HG03575 (cell line): ENCODE results near the gene FSTL1.

ENCODE experiments used
- ATAC-seq: cut with Tn5 transposase; IDR thresholded peaks from one replicate; pipeline ENCODE4 v1.9.1; 2021; ENCODE audit not compliant: unreplicated experiment, insufficient number of reproducible peaks, low FRiP score; ENCODE audit errors: extremely low read depth

FSTL1 gene

DNA sequence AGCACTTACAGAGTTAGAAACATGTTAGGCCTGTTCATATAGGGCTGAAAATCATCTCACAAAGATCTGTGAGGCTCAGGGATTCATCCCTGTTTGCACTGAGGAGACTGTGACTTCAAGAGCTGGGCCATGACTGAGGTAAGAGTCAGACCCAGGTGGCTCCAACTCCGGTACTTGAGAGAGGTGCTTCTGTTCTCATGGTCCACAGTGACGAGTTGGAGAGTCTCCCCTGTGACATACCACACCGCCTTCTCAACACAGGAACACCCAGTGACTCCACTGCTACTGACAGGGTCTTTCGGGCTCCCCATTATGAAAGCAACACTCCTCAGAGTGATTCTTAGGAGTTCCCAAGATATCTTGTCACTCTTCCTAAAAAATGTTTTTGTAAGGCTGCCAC, 27.4 kb downstream of the FSTL1 start:
- ATAC-seq = no peak

DNA sequence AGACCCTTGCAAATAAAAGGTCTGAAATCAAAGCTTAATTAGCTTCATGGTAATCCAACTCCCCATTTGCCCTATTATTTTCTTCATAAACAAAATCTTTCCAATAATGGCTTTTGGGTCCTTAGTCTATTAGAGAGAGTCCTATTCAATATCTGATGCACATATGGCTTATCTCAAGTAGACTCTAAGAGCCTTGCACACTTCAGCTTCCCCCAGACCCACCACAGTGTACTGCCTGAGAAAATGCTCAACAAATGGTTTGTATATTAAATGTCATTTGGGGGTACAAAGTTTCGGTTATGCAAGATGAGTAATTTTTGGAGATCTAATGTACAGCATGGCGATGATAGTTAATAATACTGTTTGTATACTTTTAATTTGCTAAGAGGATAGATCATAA, 28.9 kb downstream of the FSTL1 start:
- ATAC-seq = no peak

DNA sequence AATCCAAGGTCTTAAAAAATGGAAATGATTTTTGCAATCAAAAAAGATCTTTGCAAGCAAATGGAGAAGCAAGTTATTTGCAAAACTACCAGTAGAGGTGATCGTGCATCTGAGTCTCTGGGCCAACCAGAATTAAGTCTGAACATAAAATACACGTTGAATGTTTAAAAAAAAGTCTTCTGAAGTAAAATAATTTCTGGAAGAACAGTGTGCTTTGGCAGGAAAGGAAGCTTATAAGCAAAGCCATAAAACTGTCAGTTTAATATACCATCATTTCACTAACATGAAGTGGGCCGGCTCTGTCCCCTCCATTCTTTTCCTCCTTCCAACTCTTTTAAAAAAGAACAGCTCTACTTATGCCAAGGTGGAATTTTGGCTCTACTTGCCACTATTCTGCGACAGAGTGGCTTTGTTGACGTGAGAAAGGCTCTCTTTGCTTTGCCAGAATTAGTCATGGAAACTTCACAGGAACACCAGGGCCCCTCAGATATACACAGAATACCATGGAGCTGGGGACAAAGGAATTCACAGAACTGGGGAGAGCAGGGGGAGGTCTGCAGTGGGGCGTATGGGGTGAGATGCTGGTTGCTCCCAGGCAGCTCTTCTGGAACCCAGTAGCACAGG, 29.8 kb downstream of the FSTL1 start:
- ATAC-seq = no peak

DNA sequence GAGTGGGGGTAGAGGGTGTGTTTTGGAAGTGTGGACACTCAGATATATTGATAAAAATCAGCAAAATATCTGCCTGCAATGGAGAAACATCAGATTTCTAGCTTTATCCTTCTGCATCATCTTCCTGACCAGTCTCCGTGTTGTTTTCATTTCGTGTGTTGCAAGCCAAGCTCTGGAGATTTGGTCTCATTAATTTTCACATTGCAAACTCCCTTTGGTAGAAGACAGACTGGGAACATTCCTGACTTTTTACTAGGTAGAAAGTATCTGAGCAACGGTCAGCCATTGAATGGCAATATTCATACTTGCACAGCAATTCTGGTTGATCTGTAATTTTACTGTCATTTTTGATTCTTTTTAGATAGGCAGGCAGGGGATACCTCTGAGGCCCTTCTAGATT, 30.4 kb downstream of the FSTL1 start:
- ATAC-seq = no peak

DNA sequence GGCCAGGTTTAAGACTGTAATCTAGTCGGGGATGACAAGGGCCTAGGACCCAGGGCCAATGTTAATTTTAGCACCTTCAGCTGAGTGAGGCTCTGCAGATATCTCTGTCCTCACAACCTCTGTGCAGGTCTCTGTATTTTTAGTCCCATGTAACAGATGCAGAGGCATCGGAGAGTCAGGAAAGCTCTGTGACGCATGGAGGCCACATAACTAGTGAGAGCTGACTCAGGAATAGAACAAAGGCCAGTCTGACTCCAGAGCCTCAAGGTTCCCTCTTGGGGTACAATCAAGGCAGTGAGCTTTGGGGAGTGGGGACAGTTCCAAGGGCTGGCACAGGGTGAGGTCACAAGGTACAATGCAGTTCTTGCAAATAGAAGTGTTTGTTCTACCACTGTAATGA, 31.0 kb downstream of the FSTL1 start:
- ATAC-seq = no peak

DNA sequence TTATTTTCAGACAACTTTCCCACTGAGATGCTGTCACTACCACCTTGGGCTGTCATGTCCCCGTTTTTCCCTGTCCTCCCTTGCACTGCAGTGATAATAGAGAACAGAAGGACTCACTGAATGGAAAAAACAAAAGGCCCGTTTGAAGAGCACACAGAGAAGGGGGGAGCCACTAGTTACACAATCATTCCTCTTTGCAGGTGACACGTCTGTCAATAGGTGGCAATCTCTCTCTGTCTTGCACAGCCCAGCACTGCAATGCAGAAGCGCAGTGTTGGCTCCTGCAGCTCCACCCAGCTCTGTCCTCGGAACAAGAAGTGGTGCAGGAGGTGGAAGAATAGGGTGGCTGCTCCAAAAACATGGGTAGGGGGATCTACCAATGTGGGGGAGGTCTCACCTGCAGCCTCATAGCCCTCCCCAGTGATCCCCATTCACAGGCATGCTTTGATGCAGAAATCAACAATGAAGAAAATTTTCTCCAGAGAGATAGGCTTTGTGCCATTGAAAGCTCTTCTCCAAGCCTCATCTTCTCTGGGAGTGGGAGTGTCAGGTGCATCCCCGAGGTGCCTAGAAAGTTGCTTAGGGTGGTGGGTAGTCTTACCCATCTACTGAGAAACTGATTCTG, 31.8 kb downstream of the FSTL1 start:
- ATAC-seq = peak; percentile 57

DNA sequence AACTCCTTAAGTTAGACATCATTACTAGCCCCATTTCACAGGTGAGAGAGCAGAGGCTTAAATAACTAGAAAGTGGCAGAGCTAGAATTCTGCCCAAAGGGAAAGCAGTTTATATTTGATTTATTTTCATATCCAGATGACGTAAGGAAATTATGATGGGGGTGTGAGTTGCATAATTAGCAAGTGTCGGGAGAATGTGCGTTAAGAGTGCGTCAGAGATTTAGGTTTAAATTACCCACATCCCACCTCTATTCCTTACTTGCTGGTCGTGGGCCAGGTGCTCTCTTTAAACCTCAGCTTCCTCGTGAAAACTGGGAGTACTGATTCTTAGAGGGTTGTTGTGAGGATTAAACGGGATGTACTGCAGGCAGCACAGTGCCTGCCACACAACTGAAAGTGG, 32.3 kb downstream of the FSTL1 start:
- no peak for ATAC-seq

DNA sequence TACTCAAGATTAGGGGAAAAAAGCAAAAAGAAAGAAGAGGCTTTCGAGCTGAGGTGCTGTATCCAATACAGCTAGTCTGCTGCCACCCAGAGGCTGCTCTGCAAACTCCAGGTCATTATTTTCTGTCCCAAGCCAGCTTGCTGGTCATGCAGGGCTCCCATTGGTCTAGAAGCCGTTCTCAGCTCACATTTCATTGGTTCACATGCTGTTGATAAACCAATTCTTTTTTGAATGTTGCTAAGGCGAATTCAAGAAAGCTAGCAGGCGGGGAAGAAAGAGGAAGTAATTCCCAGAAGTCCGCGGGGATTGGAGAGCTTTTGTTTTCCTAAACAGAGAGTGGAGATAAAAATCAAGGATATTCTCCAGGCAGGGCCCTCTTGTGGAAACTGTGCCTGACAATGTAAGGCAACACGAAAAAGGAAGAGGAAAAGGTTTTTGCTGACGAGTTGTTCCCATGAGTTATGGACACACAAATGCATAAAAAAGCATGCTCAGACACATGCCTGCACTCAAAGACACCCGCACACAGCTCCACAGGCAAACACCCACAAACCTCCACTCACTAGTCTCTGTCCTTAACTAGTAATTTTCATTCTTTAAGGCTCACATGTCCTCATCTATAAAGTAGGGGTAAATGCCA, 33.4 kb downstream of the FSTL1 start:
- ATAC-seq = peak; percentile 98

DNA sequence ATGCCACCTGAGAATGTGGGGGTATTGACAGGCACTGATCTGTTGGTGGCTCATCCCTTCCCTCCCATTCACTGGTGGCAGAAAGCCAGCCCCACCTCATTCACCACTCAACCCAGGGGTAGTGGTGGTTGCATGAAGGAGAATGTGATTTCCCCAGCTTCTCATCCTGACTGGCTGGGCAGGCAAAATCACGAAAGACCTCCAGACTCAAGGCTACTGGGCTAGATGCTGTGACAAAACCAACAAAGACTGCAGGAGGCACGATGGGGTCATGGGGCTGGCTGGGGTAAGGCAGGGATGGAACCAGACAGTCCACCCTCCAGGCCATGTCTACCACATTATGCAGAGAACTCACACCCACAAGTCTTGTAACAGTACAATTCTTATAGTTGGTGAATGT, 33.9 kb downstream of the FSTL1 start:
- no peak for ATAC-seq

DNA sequence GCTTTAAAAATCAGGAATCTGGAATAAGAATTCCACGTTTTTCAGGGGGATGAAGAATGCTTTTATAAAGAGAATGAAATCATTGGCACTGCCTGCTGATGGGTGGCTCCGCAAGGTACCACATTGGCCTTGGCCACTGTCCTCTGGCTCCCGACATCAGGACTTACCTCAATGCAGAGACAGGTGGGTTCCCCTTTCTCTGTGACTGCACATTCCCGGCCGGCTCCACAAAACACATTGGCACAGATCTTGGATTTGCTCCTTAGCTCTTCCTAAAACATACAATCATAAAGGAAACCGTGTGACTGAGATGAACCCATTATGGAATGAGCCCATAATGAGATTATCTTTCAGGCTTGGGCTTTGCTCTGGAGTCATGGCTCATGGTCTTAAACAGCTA, 35.0 kb downstream of the FSTL1 start:
- no peak for ATAC-seq

DNA sequence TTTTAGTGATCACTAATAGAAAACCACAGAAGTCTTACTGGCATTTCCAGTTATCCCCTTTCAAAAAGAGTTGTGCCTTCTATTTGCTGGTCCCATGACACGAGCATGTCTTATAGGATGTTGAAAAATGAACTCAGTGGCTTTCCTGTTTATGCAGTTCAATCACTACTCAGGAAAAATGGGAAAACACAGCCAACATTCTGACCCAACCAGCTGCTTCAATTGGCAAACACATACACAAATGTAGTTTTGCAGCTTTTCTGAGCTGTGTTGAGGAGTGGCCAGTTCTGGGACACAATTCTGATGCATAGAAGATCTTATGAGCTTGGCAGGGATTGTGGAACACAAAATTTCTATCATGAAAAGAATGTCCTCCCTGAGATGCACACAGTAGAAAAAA, 40.3 kb downstream of the FSTL1 start:
- ATAC-seq = no peak

DNA sequence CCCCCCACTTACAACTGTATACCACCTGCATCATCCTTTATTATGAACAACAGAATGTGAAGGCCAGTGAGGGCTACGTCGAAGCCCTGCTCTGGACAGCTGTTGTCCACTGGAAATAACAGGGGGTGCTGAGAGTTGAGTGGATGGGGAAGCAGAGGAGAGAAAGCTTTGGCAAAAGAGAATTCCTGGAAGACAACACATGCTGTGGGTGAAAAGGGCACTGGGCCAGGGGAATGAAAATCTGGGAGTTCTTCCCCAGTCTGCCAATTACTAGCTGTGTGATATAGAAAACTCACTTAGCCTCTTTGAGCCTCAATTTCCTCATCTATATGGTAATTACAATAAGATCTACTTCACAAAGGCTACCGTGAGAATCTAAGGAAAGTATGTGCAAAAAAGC, 40.7 kb downstream of the FSTL1 start:
- ATAC-seq = no peak

DNA sequence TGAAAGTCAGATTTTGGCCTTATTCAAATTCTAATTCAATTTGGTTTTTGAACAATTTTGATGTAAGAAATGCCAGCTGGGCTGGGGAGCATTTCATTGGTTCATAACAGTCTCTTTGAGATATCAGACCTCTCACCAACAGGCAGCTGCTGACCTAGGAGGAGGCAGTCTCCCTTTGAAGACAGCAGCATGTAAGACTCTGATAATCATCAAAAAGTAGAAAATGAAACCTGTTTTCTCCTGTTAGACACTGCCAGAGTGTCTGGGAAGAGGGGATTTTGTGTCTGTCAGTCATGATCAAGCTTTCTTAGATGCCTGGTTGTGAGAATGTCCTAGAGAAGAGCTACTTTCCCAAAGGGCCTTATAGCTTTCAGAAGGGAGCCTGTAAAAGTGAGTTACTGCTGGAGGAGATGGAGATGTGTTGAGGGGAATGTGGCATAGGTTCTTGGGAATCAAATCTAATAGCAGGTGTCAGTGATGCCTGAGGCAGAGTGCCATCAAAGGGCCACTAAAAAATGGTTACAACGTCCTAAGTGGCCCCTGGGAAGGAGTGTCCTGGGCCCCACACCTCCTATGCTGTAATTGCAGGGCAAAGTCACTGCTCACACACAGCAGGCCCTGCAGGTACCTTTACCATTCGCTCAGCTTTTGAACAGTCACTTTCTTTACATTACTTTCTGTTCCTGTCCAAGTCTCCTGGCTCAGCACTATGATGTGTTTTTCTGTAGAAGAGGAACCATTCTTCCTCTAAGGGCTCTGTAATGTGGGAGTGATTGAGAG, 43.1 kb downstream of the FSTL1 start:
- ATAC-seq = no peak

DNA sequence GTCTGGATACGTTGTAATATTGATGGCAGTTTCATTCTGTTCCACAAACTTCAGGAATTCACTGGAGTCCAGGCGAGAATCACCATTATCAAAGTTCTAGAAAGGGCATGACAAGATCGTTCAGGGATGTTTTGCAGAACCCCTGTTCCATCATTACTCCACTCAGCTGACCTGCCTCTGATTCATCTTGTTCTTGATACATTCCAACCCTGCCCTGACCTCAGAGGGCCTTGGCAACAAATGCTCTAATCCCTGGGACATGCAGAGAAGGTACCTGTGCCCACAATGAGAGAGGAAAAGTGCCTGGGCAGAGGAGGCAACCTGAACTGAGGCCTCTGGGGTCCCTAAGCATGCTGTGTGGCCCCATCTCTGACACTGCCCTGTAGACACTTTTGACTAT, 45.9 kb downstream of the FSTL1 start:
- no peak for ATAC-seq

DNA sequence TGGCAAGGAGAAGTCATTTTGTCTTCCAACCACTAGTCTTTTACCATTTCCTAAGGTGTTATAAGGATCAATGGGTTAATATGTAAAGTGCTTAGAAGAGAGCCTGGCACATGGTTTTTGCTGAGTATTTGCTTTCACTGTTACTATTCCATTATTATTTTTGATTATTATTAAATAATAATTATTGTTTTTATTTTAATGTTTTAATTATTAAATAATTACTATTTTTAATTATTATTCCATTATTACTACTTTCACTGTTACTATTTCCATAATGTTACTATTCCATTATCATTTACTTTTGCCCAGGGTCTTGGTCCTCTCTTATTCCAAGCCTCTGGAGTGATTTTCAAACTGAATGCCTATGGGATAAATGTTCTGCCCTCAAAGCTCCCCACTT, 48.5 kb downstream of the FSTL1 start:
- no peak for ATAC-seq

DNA sequence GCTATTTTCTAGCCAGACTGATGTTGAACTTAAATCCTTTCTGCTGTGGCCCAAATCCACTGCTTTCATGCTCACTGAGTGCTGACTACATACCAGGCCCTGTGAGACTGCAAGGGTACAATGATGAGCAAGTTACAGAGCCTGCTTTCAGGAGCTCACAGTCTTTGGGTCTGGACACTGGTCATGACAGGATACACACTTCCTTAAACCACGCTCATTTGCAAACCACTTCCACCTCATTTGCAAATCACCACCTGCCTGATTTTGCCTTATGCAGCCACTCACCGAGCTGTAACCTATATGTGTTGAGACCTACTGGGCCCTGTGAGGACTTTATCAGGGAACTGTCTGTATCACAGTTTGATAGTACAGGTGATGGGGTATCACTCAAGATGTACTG, 51.4 kb downstream of the FSTL1 start:
- no peak for ATAC-seq

DNA sequence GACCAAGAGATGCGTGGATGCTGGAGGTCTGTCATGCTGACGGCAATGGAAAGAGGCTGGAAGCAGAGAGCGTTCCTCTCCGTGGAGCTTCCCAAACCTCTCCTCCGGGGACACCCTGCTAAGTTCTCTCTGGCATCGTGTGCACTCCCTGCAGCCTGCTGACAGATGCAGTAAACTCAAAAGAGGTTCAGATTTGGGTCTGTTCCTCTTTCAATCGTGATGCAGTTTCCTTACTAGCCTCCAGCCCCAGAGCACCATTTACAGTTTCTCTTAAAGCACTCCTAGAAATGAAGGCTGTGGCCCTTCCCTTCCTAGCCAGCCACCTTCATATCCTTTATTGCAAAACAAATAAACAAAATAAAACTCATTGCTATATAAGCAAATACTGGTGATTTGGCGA, 54.3 kb downstream of the FSTL1 start:
- ATAC-seq = no peak

DNA sequence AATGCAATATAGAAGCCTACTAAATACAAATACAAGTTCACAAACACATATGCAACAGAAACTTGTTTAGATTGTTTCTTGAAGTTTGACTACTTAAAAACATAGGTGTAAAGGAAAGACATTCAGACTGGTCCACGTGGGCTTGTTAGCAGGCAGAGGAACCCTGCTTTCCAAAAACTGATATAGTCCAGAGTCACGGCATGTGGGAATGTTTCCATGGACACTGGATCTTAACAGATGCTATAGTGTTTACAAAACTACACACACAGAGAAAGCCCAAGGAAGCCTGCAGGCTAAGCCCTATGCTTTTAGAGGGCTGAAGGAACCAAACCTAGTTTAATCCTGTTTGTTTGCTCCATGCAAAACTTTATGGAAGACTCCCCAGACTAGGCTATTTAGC, 56.4 kb downstream of the FSTL1 start:
- no peak for ATAC-seq

DNA sequence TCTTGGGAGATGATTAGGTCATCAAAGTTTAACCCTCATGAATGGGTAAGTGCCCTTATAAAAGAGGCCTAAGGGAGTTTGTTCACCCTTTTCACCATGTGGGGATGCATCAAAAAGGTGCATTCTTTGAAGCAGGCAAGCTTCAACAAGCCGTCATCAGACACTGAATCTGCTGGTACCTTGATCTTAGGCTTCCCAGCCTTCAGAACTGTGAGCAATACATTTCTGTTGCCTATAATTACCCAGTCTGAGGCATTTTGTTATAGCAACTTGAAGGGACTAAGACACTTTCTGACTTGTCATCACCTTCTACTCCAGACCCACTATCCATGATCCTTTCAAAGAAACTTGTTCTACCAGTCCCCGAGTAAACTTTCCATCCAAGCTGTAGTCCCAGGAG, 57.0 kb downstream of the FSTL1 start:
- no peak for ATAC-seq

DNA sequence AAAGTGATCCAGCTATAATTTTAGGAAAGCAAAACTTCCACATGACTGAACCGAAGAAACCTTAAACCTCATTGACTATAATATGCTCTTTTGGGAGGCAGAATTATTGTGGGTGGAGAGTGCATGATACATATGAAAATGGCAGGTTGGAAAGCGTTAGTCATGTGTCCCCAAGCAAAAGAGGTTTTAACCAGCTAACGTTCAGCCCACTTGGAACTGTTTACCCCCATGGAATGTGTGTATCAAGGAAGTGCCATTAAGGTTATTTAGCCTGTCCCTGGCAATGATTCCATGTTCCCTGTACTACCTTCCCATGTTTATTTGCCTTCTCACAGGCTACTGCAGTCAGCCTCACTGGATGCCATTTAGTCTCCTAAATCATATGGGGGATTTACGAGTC, 57.5 kb downstream of the FSTL1 start:
- ATAC-seq = no peak
